Activated CD4-positive, CD25-positive, alpha-beta regulatory T cell treated with anti-CD3 and anti-CD28 coated beads, Interleukin-2, amount 50 U/mL, for 72 hours (primary cell): ENCODE data around the gene SOCS4.
"Not testable (repeated sequence)": the region's sequence is repeated elsewhere in the genome, so short reads cannot be mapped to it uniquely, and the experiment has no call there.

Source experiments
- DNase-seq: peaks from one replicate; pipeline ENCODE4 v3.0.0; 2021

The SOCS4 gene

GRCh38 chr14:55026793-55027561 is at the start of gene SOCS4, which contains the start of gene WDHD1:
TSS of gene SOCS4 (plus strand) at chr14:55027236. CDS start at chr14:55043042, 15,806 bp downstream.
TSS of gene WDHD1 (minus strand) at chr14:55027099. CDS start at chr14:55026787, 312 bp downstream.
- DNase-seq, result peak; percentile 99

GRCh38 chr14:54979039-54979438 is 48.0 kb upstream of the SOCS4 start:
- no peak for DNase-seq

- no peak for DNase-seq
Observed at GRCh38 chr14:54981698-54982097, 45.3 kb upstream of the SOCS4 start.

- no peak for DNase-seq
Observed at GRCh38 chr14:54985156-54985555, 41.9 kb upstream of the SOCS4 start.

- DNase-seq, result no peak
Observed at GRCh38 chr14:55000381-55000780, 26.7 kb upstream of the SOCS4 start.

- DNase-seq, result no peak
Observed at GRCh38 chr14:55005071-55005470, 22.0 kb upstream of the SOCS4 start.

- DNase-seq, result no peak
Observed at GRCh38 chr14:55015006-55015405, 12.0 kb upstream of the SOCS4 start.

- no peak for DNase-seq
Observed at GRCh38 chr14:55019968-55020554, 7.0 kb upstream of the SOCS4 start.

GRCh38 chr14:55024365-55024764 is 2.7 kb upstream of the SOCS4 start:
- not testable (repeated sequence) for DNase-seq

- DNase-seq, result no peak
Observed at GRCh38 chr14:55025948-55026347, 1.1 kb upstream of the SOCS4 start.

GRCh38 chr14:55026441-55026792 is 619 bp upstream of the SOCS4 start:
- no peak for DNase-seq

- DNase-seq, result no peak
Observed at GRCh38 chr14:55028066-55028465, 1.0 kb downstream of the SOCS4 start.

GRCh38 chr14:55028476-55028875 is 1.4 kb downstream of the SOCS4 start:
- no peak for DNase-seq

GRCh38 chr14:55031190-55031589 is 4.2 kb downstream of the SOCS4 start:
- DNase-seq, result no peak

- DNase-seq, result not testable (repeated sequence)
Observed at GRCh38 chr14:55037995-55038394, 11.0 kb downstream of the SOCS4 start.

- DNase-seq, result no peak
Observed at GRCh38 chr14:55038708-55039107, 11.7 kb downstream of the SOCS4 start.

GRCh38 chr14:55043528-55043927 is 16.5 kb downstream of the SOCS4 start:
- no peak for DNase-seq

GRCh38 chr14:55045087-55045486 is 18.1 kb downstream of the SOCS4 start:
- no peak for DNase-seq

GRCh38 chr14:55047301-55048053 is 20.4 kb downstream of the SOCS4 start:
- no peak for DNase-seq

GRCh38 chr14:55048900-55049436 is 21.9 kb downstream of the SOCS4 start:
- DNase-seq, result no peak

GRCh38 chr14:55051165-55051422 is 24.1 kb downstream of the SOCS4 start:
- DNase-seq, result no peak

GRCh38 chr14:55051423-55052268 is 24.6 kb downstream of the SOCS4 start, which contains the start of gene MAPK1IP1L:
TSS of gene MAPK1IP1L (plus strand) at chr14:55051647. CDS start at chr14:55061684, 10,037 bp downstream.
- peak; percentile 98 for DNase-seq
